ENCODE results near the gene CAMK1G.

Gene CAMK1G

DNA sequence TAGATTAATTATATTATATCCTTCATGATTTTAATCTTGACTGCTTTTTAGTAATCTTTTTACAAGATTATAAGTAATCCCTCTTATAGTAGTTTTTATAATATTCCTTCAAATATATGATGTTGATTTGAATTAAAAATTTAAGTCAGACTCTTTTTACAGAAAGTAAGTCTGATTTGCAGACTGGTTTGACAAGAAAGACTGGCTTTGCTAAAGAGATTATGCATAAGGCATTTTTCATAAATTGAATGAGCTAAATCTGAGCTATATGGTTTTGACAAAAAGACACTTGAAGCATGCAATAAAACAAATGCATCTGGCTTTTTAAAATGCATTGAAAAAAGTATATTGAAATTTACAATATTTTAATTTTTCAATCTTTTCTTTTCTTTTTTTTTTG, 26.3 kb upstream of the CAMK1G start:
- no peak for TF ChIP-seq CTCF (IDR thresholded peaks at IDR 0.05; ENCODE audit: insufficient read depth, low read length, poor library complexity, severe bottlenecking)
- Histone ChIP-seq H3K27me3 (replicated peaks; ENCODE audit: control insufficient read depth, insufficient read depth, low read length) (no peaks in the 10 kb centered on the region; the same call in 1 of the 2 replicates), H3K4me3 (replicated peaks; ENCODE audit: low read depth, low read length) (no peak overlapping the region), H3K36me3 (ENCODE audit: control insufficient read depth, insufficient read depth, low read length) (no peaks in the 10 kb centered on the region)
- no peak for DNase-seq (ENCODE audit: extremely low read depth, insufficient read length)

- TF ChIP-seq CTCF (IDR thresholded peaks at IDR 0.05; ENCODE audit: insufficient read depth, low read length, poor library complexity, severe bottlenecking): no peak
- H3K4me3 ChIP-seq (replicated peaks; ENCODE audit: low read depth, low read length): no peak overlapping the region
- no peaks in the 10 kb centered on the region for H3K36me3 ChIP-seq (ENCODE audit: control insufficient read depth, insufficient read depth, low read length)
- no peaks in the 10 kb centered on the region; the same call in 1 of the 2 replicates for H3K27me3 ChIP-seq (replicated peaks; ENCODE audit: control insufficient read depth, insufficient read depth, low read length)
- DNase-seq (ENCODE audit: extremely low read depth, insufficient read length): no peak
These were observed 23.0 kb upstream of the CAMK1G start for GRCh38 chr1:209560529-209560928.

DNA sequence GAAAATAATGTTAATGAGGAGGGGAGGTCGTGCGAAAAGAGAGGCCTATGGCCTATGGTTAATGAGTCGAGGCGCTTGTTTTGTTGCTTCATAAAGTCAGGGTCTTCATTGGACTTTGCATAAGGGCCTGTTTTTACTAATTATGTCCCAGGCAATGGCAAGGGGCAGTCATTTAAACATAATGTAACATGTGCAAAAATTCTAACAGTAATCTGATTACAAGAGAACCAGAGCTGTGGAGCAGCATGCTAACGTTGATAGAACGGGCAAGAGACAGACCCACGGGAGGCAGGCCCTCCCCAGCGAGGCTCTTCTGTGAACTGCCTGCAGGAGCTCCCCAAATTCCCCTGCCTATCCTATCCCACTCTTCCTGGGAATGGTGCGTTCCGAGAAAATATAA, 22.6 kb upstream of the CAMK1G start:
- TF ChIP-seq CTCF (IDR thresholded peaks at IDR 0.05; ENCODE audit: insufficient read depth, low read length, poor library complexity, severe bottlenecking): no peak
- Histone ChIP-seq H3K4me3 (replicated peaks; ENCODE audit: low read depth, low read length) (no peak overlapping the region), H3K27me3 (replicated peaks; ENCODE audit: control insufficient read depth, insufficient read depth, low read length) (no peaks in the 10 kb centered on the region; the same call in none of the 2 replicates), H3K36me3 (ENCODE audit: control insufficient read depth, insufficient read depth, low read length) (no peaks in the 10 kb centered on the region)
- no peak for DNase-seq (ENCODE audit: extremely low read depth, insufficient read length)

DNA sequence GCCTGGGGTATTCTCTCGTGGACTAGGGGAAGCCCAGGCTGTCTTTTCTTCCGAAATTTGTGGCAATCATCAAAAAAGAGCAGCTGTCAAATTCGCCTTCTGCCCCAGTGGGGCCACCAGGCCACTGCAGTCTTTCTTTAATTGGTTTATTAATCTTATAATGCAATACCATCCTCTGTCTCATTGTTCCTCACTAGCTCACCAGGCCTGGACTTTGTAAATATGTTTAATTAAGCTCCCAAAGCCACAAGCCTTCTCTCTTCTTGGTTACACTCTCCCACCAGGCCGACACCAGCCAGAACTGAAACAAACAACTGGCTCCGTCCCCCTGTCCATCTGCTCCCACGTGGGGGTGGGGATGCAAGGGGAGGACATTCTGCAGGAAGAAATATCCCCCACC, 22.0 kb upstream of the CAMK1G start:
- H3K4me3 ChIP-seq (replicated peaks; ENCODE audit: low read depth, low read length): no peak overlapping the region
- no peaks in the 10 kb centered on the region for H3K36me3 ChIP-seq (ENCODE audit: control insufficient read depth, insufficient read depth, low read length)
- no peak for TF ChIP-seq CTCF (IDR thresholded peaks at IDR 0.05; ENCODE audit: insufficient read depth, low read length, poor library complexity, severe bottlenecking)
- no peak for DNase-seq (ENCODE audit: extremely low read depth, insufficient read length)
- no peaks in the 10 kb centered on the region; the same call in none of the 2 replicates for H3K27me3 ChIP-seq (replicated peaks; ENCODE audit: control insufficient read depth, insufficient read depth, low read length)

GRCh38 chr1:209564849-209565248, 18.7 kb upstream of the CAMK1G start:
- H3K27me3 ChIP-seq (replicated peaks; ENCODE audit: control insufficient read depth, insufficient read depth, low read length): no peaks in the 10 kb centered on the region; the same call in none of the 2 replicates
- no peak overlapping the region for H3K4me3 ChIP-seq (replicated peaks; ENCODE audit: low read depth, low read length)
- no peaks in the 10 kb centered on the region for H3K36me3 ChIP-seq (ENCODE audit: control insufficient read depth, insufficient read depth, low read length)
- no peak for DNase-seq (ENCODE audit: extremely low read depth, insufficient read length)
- no peak for TF ChIP-seq CTCF (IDR thresholded peaks at IDR 0.05; ENCODE audit: insufficient read depth, low read length, poor library complexity, severe bottlenecking)

All from GM06990 (cell line).